Activated CD4-positive, alpha-beta T cell treated with anti-CD3 and anti-CD28 coated beads for 24 hours (primary cell): Measurements from ENCODE around the gene NTNG1.

ENCODE experiments used
- DNase-seq, 2 donors: peaks; one replicate each; pipeline ENCODE4 v3.0.0-alpha.2; 2020; ENCODE audit warnings: low read depth in 2 of 2

NTNG1 gene

GRCh38 chr1:107451715-107452114 is 310.9 kb downstream of the NTNG1 start:
- no peak for DNase-seq

- no peak for DNase-seq
Measured at GRCh38 chr1:107454791-107455190, 314.0 kb downstream of the NTNG1 start.

GRCh38 chr1:107457989-107458388 is 317.1 kb downstream of the NTNG1 start:
- DNase-seq = no peak

- no peak for DNase-seq
Measured at GRCh38 chr1:107459204-107459904, 318.5 kb downstream of the NTNG1 start.

- DNase-seq = no peak
Measured at GRCh38 chr1:107460035-107460434, 319.2 kb downstream of the NTNG1 start.

- DNase-seq = no peak
Measured at GRCh38 chr1:107464827-107465226, 324.0 kb downstream of the NTNG1 start.

- no peak for DNase-seq
Measured at GRCh38 chr1:107467286-107467685, 326.4 kb downstream of the NTNG1 start.

- DNase-seq = no peak
Measured at GRCh38 chr1:107467811-107468210, 327.0 kb downstream of the NTNG1 start.

GRCh38 chr1:107473065-107473464 is 332.2 kb downstream of the NTNG1 start:
- no peak for DNase-seq

- no peak for DNase-seq
Measured at GRCh38 chr1:107474877-107475612, 334.2 kb downstream of the NTNG1 start.

- DNase-seq = no peak
Measured at GRCh38 chr1:107477233-107477632, 336.4 kb downstream of the NTNG1 start.

- DNase-seq = no peak
Measured at GRCh38 chr1:107479865-107480350, 339.1 kb downstream of the NTNG1 start.

- DNase-seq = no peak
Measured at GRCh38 chr1:107480548-107481415, 339.9 kb downstream of the NTNG1 start.

GRCh38 chr1:107481756-107482384 is 341.0 kb downstream of the NTNG1 start:
- no peak for DNase-seq

- no peak for DNase-seq
Measured at GRCh38 chr1:107483949-107484348, 343.1 kb downstream of the NTNG1 start.

- DNase-seq = no peak
Measured at GRCh38 chr1:107486349-107486748, 345.5 kb downstream of the NTNG1 start.

- no peak for DNase-seq
Measured at GRCh38 chr1:107487506-107487905, 346.7 kb downstream of the NTNG1 start.

- DNase-seq = no peak
Measured at GRCh38 chr1:107491582-107491981, 350.7 kb downstream of the NTNG1 start.

- DNase-seq = no peak
Measured at GRCh38 chr1:107493111-107493716, 352.4 kb downstream of the NTNG1 start.

- DNase-seq = no peak
Measured at GRCh38 chr1:107494061-107494460, 353.2 kb downstream of the NTNG1 start.

GRCh38 chr1:107496002-107496401 is 355.2 kb downstream of the NTNG1 start:
- DNase-seq = no peak
